Neuron (in vitro differentiated cells): ENCODE measurements around the gene ATP6V1E1.

ENCODE experiments used
- H2AFZ ChIP-seq: one replicate; pipeline ENCODE4 v1.6.1; 2013; ENCODE audit warnings: low read depth, mild to moderate bottlenecking, inconsistent platforms, low read length, moderate library complexity
- H3K27me3 ChIP-seq: one replicate; pipeline ENCODE4 v1.6.1; 2013; ENCODE audit warnings: low read length; ENCODE audit not compliant: insufficient read depth
- H3K36me3 ChIP-seq: one replicate; pipeline ENCODE4 v1.6.1; 2013; ENCODE audit warnings: low read length; ENCODE audit not compliant: insufficient read depth
- H3K4me1 ChIP-seq: one replicate; pipeline ENCODE4 v1.6.1; 2013; ENCODE audit warnings: low read length; ENCODE audit not compliant: insufficient read depth
- H3K4me3 ChIP-seq: 2 replicates; pipeline ENCODE4 v1.5.1; 2013; ENCODE audit warnings: mild to moderate bottlenecking, low read length, moderate library complexity
- H3K9me3 ChIP-seq: one replicate; pipeline ENCODE4 v1.6.1; 2013; ENCODE audit warnings: low read length

ATP6V1E1 gene

GRCh38 chr22:17587629-17588028 lies 40.9 kb downstream of the ATP6V1E1 start:
- Histone ChIP-seq H3K4me1 (no peaks in the 10 kb centered on the region), H3K36me3 (peaks cover 20% of the 10 kb centered on the region), H2AFZ (no peak overlapping the region), H3K4me3 (no peak overlapping the region), H3K9me3 (no peaks in the 10 kb centered on the region), H3K27me3 (no peaks in the 10 kb centered on the region)

GRCh38 chr22:17586831-17587440 lies 41.6 kb downstream of the ATP6V1E1 start:
- H2AFZ ChIP-seq: no peak overlapping the region
- no peaks in the 10 kb centered on the region for H3K4me1 ChIP-seq
- peaks cover 13% of the 10 kb centered on the region for H3K36me3 ChIP-seq
- no peaks in the 10 kb centered on the region for H3K9me3 ChIP-seq
- H3K4me3 ChIP-seq: no peak overlapping the region
- no peaks in the 10 kb centered on the region for H3K27me3 ChIP-seq

- Histone ChIP-seq H3K27me3 (no peaks in the 10 kb centered on the region), H3K4me1 (peaks cover 10% of the 10 kb centered on the region), H3K36me3 (no peaks in the 10 kb centered on the region), H2AFZ (no peak overlapping the region), H3K9me3 (no peaks in the 10 kb centered on the region), H3K4me3 (no peak overlapping the region)
Measured at GRCh38 chr22:17583151-17583550, 45.4 kb downstream of the ATP6V1E1 start.

- Histone ChIP-seq H3K36me3 (no peaks in the 10 kb centered on the region), H3K4me3 (no peak overlapping the region), H3K27me3 (no peaks in the 10 kb centered on the region), H3K4me1 (peaks cover 10% of the 10 kb centered on the region), H2AFZ (no peak overlapping the region), H3K9me3 (no peaks in the 10 kb centered on the region)
Measured at GRCh38 chr22:17581631-17582030, 46.9 kb downstream of the ATP6V1E1 start.

- Histone ChIP-seq H3K36me3 (no peaks in the 10 kb centered on the region), H3K9me3 (no peaks in the 10 kb centered on the region), H3K4me3 (no peak overlapping the region), H3K27me3 (no peaks in the 10 kb centered on the region), H3K4me1 (peaks cover 10% of the 10 kb centered on the region), H2AFZ (no peak overlapping the region)
Measured at GRCh38 chr22:17581056-17581455, 47.5 kb downstream of the ATP6V1E1 start.

- no peak overlapping the region for H2AFZ ChIP-seq
- no peaks in the 10 kb centered on the region for H3K36me3 ChIP-seq
- H3K4me3 ChIP-seq: no peak overlapping the region
- H3K4me1 ChIP-seq: peaks cover 12% of the 10 kb centered on the region
- H3K9me3 ChIP-seq: no peaks in the 10 kb centered on the region
- H3K27me3 ChIP-seq: no peaks in the 10 kb centered on the region
Measured at GRCh38 chr22:17580441-17581031, 48.0 kb downstream of the ATP6V1E1 start.

GRCh38 chr22:17579535-17579981 lies 49.0 kb downstream of the ATP6V1E1 start:
- Histone ChIP-seq H2AFZ (no peak overlapping the region), H3K4me1 (peaks cover 13% of the 10 kb centered on the region), H3K27me3 (no peaks in the 10 kb centered on the region), H3K4me3 (no peak overlapping the region), H3K36me3 (no peaks in the 10 kb centered on the region), H3K9me3 (no peaks in the 10 kb centered on the region)

- H3K9me3 ChIP-seq: no peaks in the 10 kb centered on the region
- no peak overlapping the region for H2AFZ ChIP-seq
- H3K27me3 ChIP-seq: no peaks in the 10 kb centered on the region
- peaks cover 13% of the 10 kb centered on the region for H3K4me1 ChIP-seq
- no peaks in the 10 kb centered on the region for H3K36me3 ChIP-seq
- H3K4me3 ChIP-seq: no peak overlapping the region
Measured at GRCh38 chr22:17578136-17578754, 50.3 kb downstream of the ATP6V1E1 start.

- no peak overlapping the region for H3K4me3 ChIP-seq
- H3K9me3 ChIP-seq: no peaks in the 10 kb centered on the region
- no peaks in the 10 kb centered on the region for H3K27me3 ChIP-seq
- H3K36me3 ChIP-seq: no peaks in the 10 kb centered on the region
- peaks cover 13% of the 10 kb centered on the region for H3K4me1 ChIP-seq
- H2AFZ ChIP-seq: no peak overlapping the region
Measured at GRCh38 chr22:17576470-17576869, 52.1 kb downstream of the ATP6V1E1 start.

- no peaks in the 10 kb centered on the region for H3K27me3 ChIP-seq
- H3K4me1 ChIP-seq: peaks cover 10% of the 10 kb centered on the region
- H3K36me3 ChIP-seq: no peaks in the 10 kb centered on the region
Measured at GRCh38 chr22:17575681-17576080, 52.9 kb downstream of the ATP6V1E1 start.

GRCh38 chr22:17575151-17575550 lies 53.4 kb downstream of the ATP6V1E1 start:
- no peaks in the 10 kb centered on the region for H3K36me3 ChIP-seq
- H2AFZ ChIP-seq: no peak overlapping the region
- H3K4me1 ChIP-seq: peaks cover 7% of the 10 kb centered on the region
- no peaks in the 10 kb centered on the region for H3K27me3 ChIP-seq
- H3K9me3 ChIP-seq: no peaks in the 10 kb centered on the region
- no peak overlapping the region for H3K4me3 ChIP-seq

More at GRCh38 chr22:17575681-17576080, 52.9 kb downstream of the ATP6V1E1 start:
- no peaks in the 10 kb centered on the region for H3K9me3 ChIP-seq
- H3K4me3 ChIP-seq: no peak overlapping the region
- no peak overlapping the region for H2AFZ ChIP-seq

- H3K36me3 ChIP-seq: no peaks in the 10 kb centered on the region
- no peak overlapping the region for H3K4me3 ChIP-seq
- peaks cover 15% of the 10 kb centered on the region for H3K4me1 ChIP-seq
- no peaks in the 10 kb centered on the region for H3K9me3 ChIP-seq
- H2AFZ ChIP-seq: no peak overlapping the region
- H3K27me3 ChIP-seq: no peaks in the 10 kb centered on the region
Measured at GRCh38 chr22:17570851-17571631, 57.5 kb downstream of the ATP6V1E1 start.

GRCh38 chr22:17569971-17570511 lies 58.5 kb downstream of the ATP6V1E1 start:
- Histone ChIP-seq H3K4me1 (peaks cover 12% of the 10 kb centered on the region), H2AFZ (no peak overlapping the region), H3K36me3 (no peaks in the 10 kb centered on the region), H3K9me3 (no peaks in the 10 kb centered on the region), H3K27me3 (no peaks in the 10 kb centered on the region), H3K4me3 (no peak overlapping the region)
